Gastrocnemius medialis (tissue), 4 donors: ENCODE measurements around the gene NR3C2. TPM values are rescaled to one million over a fixed set of nuclear protein-coding genes. Genes with fewer than 3 reads are reported as not detected.

Experiments
- ATAC-seq, 2 donors: fragments of 150-250 bp; one replicate each; pipeline ENCODE4 v1.9.1; 2016
- DNase-seq, 2 donors: peaks; one replicate each; pipeline ENCODE4 v3.0.0-alpha.2; 2019
- H3K27ac ChIP-seq, 4 donors: fragments of 200-600 bp; sonication (generic); 1 replicate in 1 of 4; 2 replicates in 3 of 4; pipeline ENCODE4 v1.5.1; 2016 to 2018; ENCODE audit warnings: mild to moderate bottlenecking in 2 of 4, moderate library complexity in 1 of 4
- H3K27me3 ChIP-seq, 3 donors: fragments of 200-600 bp; sonication (generic) in 2 of 3; 1 replicate in 1 of 3; 2 replicates in 2 of 3; pipeline versions ENCODE4 v1.5.1 to v1.6.0; 2016 to 2019; ENCODE audit warnings: mild to moderate bottlenecking in 1 of 3, moderate library complexity in 1 of 3
- H3K36me3 ChIP-seq, 2 donors: fragments of 200-600 bp; sonication (generic) in 1 of 2; one replicate each; pipeline ENCODE4 v1.5.1; 2017 to 2018
- H3K4me1 ChIP-seq, 2 donors: fragments of 200-600 bp; sonication (generic) in 1 of 2; one replicate each; pipeline ENCODE4 v1.5.1; 2016 to 2017; ENCODE audit warnings: mild to moderate bottlenecking in 2 of 2
- H3K4me3 ChIP-seq, 4 donors: fragments of 200-600 bp; sonication (generic) in 3 of 4; 1 replicate in 1 of 4; 2 replicates in 3 of 4; pipeline ENCODE4 v1.5.1; 2016 to 2019; ENCODE audit warnings: mild to moderate bottlenecking in 2 of 4
- H3K9me3 ChIP-seq, 3 donors: fragments of 200-600 bp; sonication (generic) in 2 of 3; 1 replicate in 1 of 3; 2 replicates in 2 of 3; pipeline ENCODE4 v1.5.1; 2016 to 2019
- CTCF ChIP-seq, 5 experiments: fragments of 450-650 bp in 3 of 5; fragments of 200-600 bp in 2 of 5; sonication (generic) in 2 of 5; IDR thresholded peaks in 4 of 5; conservative IDR thresholded peaks in 1 of 5; 1 replicate in 4 of 5; 2 replicates in 1 of 5; pipeline ENCODE4 v1.5.1; 2016 to 2019; ENCODE audit warnings: antibody characterized with exemption in 5 of 5, mild to moderate bottlenecking in 3 of 5, moderate library complexity in 3 of 5
- POLR2A ChIP-seq, 2 donors: fragments of 450-650 bp; IDR thresholded peaks; one replicate each; pipeline ENCODE4 v1.6.1; 2017; ENCODE audit warnings: antibody characterized with exemption in 2 of 2, mild to moderate bottlenecking in 2 of 2, moderate library complexity in 2 of 2
- in situ Hi-C, 4 donors: fragments of 200-750 bp; cut with MboI; loops; one replicate each; pipeline versions ENCODE4 v1.15.0 to v1.8.0; 2017; ENCODE audit warnings: low sequenced_read_pairs in 4 of 4
- intact Hi-C: fragments of 100-400 bp; cut with DNase I; formaldehyde crosslinking; loops from one replicate; pipeline ENCODE4 v1.15.1; 2023; ENCODE audit warnings: low total_unique reads
- total RNA-seq, 4 donors: library from RNA; depleted of rRNA; stranded (reverse); fragments of >200 nt; gene quantifications; one replicate each; pipeline versions ENCODE4 v1.1.0 to v1.2.3, GENCODE V29; 2016

Gene NR3C2
- total RNA-seq, 4 donors from 2014 or later = 5.6 to 10.4 (median 8.1) TPM

- Histone ChIP-seq H3K36me3 (no peaks in the 10 kb centered on the region), H3K4me1 (peaks cover 19 to 20% of the 10 kb centered on the region in 2 donors), H3K27ac (no peak overlapping the region), H3K27me3 (no peaks in the 10 kb centered on the region), H3K4me3 (no peak overlapping the region), H3K9me3 (no peaks in the 10 kb centered on the region)
- TF ChIP-seq CTCF (IDR thresholded peaks at IDR 0.05 in 4 of 5, conservative IDR thresholded peaks at IDR 0.05 in 1 of 5) (no peak), POLR2A (IDR thresholded peaks at IDR 0.05) (no peak)
- ATAC-seq = no peak
- intact Hi-C loops (no loop called here), in situ Hi-C loops (no loop called here)
- DNase-seq = no peak
Observed at GRCh38 chr4:148275266-148275665, 166.9 kb downstream of the NR3C2 start.

- H3K9me3 ChIP-seq = no peaks in the 10 kb centered on the region
- H3K36me3 ChIP-seq = no peaks in the 10 kb centered on the region
- DNase-seq (no peak), ATAC-seq (peak in 1 of 2 donors; percentile 49)
- H3K27ac ChIP-seq = no peak overlapping the region
- in situ Hi-C loops = no loop called here
- peaks cover 19 to 20% of the 10 kb centered on the region in 2 donors for H3K4me1 ChIP-seq
- TF ChIP-seq CTCF (IDR thresholded peaks at IDR 0.05 in 4 of 5, conservative IDR thresholded peaks at IDR 0.05 in 1 of 5) (no peak), POLR2A (IDR thresholded peaks at IDR 0.05) (no peak)
- intact Hi-C loops = no loop called here
- no peaks in the 10 kb centered on the region for H3K27me3 ChIP-seq
- H3K4me3 ChIP-seq = no peak overlapping the region
Observed at GRCh38 chr4:148273501-148273986, 168.7 kb downstream of the NR3C2 start.

GRCh38 chr4:148271166-148271565, 171.0 kb downstream of the NR3C2 start:
- no peaks in the 10 kb centered on the region for H3K36me3 ChIP-seq
- in situ Hi-C loops = no loop called here
- DNase-seq = no peak
- peaks cover 15 to 16% of the 10 kb centered on the region in 2 donors for H3K4me1 ChIP-seq
- intact Hi-C loops = no loop called here
- no peaks in the 10 kb centered on the region for H3K27me3 ChIP-seq
- H3K4me3 ChIP-seq = no peak overlapping the region
- ATAC-seq = no peak
- no peaks in the 10 kb centered on the region for H3K9me3 ChIP-seq
- TF ChIP-seq POLR2A (IDR thresholded peaks at IDR 0.05) (no peak), CTCF (IDR thresholded peaks at IDR 0.05 in 4 of 5, conservative IDR thresholded peaks at IDR 0.05 in 1 of 5) (no peak)
- H3K27ac ChIP-seq = peak overlapping the region in 1 of 4 donors; percentile 4

DNA sequence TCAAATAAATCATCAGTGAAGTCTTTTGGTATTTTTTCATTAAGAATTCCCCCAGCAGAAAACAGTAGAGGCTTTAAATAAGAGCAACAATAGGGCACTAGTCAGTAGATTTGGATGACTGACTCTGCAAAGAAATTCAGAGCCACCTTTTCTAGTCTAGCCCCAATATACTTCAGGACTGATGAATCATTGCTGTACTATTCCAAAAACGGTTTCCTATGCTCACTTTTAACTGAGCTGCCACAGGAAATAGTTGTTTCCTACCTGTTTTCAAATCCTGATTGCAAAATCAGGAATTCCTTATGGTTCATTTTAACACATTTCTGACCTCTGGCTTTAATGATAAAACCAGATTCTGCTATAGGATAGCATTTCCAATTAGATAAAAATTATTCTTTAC, 171.6 kb downstream of the NR3C2 start:
- no peaks in the 10 kb centered on the region for H3K9me3 ChIP-seq

More for the DNA sequence above, 171.6 kb downstream of the NR3C2 start:
- Histone ChIP-seq H3K36me3 (no peaks in the 10 kb centered on the region), H3K4me3 (no peak overlapping the region), H3K27me3 (no peaks in the 10 kb centered on the region), H3K27ac (peak overlapping the region in 1 of 4 donors; percentile 4), H3K4me1 (peaks cover 15 to 16% of the 10 kb centered on the region in 2 donors)
- no peak for TF ChIP-seq CTCF (IDR thresholded peaks at IDR 0.05 in 4 of 5, conservative IDR thresholded peaks at IDR 0.05 in 1 of 5)
- TF ChIP-seq POLR2A (IDR thresholded peaks at IDR 0.05) = no peak
- ATAC-seq (no peak), DNase-seq (no peak)
- intact Hi-C loops (no loop called here), in situ Hi-C loops (no loop called here)
